GM21576 (cell line): ENCODE results near the gene FAM168B.
"Not testable (repeated sequence)": the region's sequence is repeated elsewhere in the genome, so short reads cannot be mapped to it uniquely, and the experiment has no call there.

Experiments used
- ATAC-seq: cut with Tn5 transposase; IDR thresholded peaks from one replicate; pipeline ENCODE4 v1.9.1; 2021; ENCODE audit warnings: mild to moderate bottlenecking, moderate library complexity; ENCODE audit not compliant: unreplicated experiment

Gene FAM168B

DNA sequence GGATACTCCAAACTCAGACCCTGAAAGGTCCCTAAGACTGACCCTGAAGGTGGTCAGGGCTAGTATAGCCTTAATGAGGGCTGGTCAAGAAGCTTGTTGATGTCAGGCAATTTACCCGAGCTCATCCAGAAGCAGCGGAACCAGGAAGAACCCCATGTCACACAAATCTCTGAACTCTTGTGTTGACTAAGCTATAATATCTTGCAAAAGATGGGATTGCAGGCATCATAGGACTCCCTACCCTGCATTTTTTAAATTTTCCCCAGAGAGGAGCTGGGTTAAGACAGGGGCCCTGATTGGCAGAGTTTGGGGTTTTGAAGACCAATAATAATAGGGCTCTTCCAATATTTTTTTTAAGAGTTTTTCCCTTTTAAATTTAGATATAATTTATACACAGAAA, 9.9 kb upstream of the FAM168B start:
- ATAC-seq, result no peak

DNA sequence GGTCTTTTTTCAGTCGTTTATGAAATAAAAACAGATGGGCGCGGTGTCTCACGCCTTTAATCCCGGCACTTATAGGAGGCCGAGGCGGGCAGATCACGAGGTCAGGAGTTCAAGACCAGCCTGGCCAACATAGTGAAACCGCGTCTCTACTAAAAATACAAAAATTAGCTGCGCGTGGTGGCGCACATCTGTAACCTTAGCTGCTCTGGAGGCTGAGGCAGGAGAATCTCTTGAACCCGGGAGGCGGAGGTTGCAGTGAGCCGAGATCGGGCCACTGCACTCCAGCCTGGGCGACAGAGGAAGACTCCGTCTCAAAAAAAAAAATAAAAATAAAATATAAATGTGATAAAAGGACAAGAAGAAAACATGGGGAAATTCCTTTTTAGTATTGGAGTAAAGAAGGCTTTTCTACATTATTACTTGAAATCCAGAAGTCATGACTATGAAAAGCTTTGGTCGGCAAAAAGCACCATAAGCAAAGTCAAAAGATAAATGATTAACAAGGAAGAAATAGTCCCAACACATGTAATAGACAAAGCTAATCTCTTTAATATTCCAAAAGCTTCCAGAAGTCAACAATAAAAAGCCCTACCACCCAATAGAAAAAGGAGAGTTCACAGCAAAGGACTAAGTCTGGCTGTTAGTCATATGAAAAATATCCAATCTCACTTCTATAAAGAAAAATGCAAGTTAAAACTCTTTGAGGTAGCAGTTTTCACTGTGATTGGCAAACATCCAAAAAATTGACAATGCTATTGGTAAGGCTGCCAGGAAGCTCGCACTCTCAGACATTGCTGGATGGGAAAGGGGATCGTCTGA, 1.4 kb upstream of the FAM168B start:
- no peak for ATAC-seq

DNA sequence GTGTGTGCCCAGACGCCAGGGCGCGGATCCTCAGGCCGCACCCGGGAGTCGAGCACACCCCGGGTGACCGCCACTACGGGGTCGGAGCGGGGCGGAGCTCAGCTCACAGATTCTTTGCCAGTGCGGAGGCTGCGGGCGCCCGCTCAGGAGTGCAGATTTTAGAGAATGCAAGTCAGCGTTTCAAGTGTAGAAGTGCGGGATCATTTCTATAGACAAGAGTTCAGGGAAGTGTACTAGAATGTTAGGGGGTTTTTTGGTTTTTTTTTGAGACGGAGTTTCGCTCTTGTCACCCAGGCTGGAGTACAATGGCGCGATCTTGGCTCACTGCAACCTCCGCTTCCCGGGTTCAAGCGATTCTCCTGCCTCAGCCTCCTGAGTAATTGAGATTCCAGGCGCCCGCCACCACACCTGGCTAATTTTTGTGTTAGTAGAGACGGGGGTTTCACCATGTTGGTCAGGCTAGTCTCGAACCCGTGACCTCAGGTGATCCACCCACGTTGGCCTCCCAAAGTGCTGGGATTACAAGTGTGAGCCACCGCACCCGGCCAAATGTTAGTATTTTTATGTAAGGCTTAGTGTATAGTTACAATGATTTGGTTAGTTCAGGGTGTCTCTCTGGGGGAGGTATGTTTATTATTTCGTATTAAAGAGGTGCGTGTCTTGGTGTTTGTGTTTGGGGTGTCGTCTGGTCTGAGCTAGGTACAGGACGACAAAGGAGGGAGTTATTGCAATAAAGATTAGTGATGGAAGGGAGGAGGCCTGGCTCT, 619 bp upstream of the FAM168B start:
- peak; percentile 65 for ATAC-seq

DNA sequence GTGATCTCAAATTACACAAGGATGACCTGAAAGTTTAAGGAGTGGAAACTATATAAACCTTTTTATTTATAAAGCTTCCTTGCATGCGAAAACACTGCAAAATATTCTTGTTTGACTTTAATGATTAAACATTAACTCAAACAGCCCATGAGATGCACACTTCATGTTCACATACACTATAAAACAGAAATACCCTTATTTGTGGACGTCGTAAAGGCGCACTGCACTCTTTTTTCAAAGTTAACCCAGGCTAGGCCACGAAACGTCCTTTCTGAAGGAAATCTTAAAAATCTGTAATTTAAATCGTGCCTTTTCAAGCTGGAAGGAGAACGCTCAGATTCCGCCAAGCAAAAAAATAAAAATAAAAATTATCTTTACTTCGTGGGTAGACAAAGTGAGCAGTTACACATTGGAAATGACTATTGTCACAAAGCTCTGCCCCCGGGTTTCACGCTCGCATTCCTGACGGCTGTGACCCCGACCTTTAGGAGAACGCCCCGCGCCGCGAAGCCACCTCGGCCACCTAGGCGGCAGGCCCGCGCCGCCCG, 728 bp downstream of the FAM168B start:
- no peak for ATAC-seq

DNA sequence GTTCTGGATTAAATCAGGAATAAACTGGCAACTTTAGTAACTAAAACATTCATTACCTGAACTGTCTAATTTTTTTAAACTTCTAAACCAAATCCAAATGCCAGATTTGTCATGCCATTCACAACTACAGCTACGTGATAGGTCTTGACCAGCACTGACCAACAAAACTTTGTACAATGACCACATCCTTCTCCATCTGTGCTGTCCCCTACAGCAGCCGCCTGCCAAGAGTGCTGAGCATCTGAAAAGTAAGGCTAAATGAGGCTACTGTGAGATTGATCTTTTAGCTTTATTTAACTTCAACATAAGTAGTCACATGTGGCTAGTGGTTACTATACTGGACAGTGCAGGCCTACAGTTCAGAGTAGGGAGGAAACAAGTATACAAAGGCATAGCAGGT, 7.6 kb downstream of the FAM168B start:
- ATAC-seq, result no peak

- no peak for ATAC-seq
Observed at GRCh38 chr2:131081190-131081589, 12.1 kb downstream of the FAM168B start.

DNA sequence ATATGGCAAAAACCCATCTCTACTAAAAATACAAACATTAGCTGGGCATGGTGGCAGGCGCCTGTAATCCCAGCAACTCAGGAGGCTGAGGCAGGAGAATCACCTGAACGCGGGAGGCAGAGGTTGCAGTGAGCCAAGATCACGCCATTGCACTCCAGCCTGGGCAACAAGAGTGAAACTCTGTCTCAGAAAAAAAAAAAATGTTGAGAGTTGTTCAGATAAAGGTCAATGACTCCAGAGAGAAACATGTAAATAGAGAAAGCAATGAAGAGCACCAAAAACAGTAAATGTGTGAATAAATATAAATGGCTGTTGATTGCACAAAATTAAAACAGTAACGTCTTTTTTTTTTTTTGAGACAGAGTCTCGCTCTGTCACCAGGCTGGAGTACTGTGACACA, 13.3 kb downstream of the FAM168B start:
- not testable (repeated sequence) for ATAC-seq

DNA sequence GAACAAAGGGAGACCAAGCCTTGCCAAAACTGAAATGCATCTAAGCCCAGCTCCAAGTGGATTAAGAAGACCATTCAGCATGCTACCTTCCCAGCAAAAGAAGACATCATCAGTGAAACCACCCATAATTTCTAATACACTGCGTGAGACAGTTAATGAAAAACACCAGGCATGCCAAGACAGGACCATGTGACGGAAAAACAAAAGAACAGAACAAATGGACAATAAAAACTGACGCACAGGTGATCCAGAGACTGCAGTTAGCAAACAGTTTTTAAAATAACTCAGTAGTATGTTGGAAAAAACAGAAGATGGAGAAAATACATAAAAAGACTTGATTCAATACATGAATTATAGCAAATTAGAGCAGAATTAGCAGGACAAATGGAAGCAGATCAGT, 15.3 kb downstream of the FAM168B start:
- ATAC-seq, result no peak

GRCh38 chr2:131077182-131077846, 15.9 kb downstream of the FAM168B start:
- ATAC-seq, result no peak

GRCh38 chr2:131076707-131077106, 16.6 kb downstream of the FAM168B start:
- no peak for ATAC-seq

DNA sequence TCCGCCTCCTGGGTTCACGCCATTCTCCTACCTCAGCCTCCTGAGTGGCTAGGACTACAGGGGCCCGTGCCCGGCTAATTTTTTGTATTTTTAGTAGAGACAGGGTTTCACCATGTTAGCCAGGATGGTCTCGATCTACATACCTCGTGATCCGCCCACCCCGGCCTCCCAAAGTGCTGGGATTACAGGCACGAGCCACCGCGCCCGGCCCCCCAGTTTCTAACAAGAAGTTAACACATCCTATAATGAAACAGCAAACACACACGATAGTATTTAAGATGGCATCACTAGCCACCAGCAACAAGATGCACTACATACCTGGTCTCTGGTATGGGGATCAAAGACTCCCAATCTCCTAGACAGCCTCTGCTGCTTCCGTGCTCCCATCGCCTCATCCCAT, 17.7 kb downstream of the FAM168B start:
- ATAC-seq, result not testable (repeated sequence)

DNA sequence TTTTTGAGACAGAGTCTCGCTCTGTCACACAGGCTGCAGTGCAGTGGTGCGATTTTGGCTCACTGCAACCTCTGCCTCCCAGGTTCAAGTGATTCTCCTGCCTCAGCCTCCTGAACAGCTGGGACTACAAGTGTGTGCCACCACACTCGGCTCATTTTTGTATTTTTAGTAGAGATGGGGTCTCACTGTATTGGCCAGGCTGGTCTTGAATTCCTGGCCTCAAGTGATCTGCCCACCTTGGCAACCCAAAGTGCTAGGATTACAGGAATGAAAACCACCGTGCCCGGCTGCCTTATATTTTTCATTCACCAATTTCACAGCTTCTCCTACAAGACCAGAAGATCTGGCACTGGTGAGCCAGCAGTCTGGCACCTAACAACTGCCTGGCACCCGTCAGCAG, 25.1 kb downstream of the FAM168B start:
- ATAC-seq, result not testable (repeated sequence)

DNA sequence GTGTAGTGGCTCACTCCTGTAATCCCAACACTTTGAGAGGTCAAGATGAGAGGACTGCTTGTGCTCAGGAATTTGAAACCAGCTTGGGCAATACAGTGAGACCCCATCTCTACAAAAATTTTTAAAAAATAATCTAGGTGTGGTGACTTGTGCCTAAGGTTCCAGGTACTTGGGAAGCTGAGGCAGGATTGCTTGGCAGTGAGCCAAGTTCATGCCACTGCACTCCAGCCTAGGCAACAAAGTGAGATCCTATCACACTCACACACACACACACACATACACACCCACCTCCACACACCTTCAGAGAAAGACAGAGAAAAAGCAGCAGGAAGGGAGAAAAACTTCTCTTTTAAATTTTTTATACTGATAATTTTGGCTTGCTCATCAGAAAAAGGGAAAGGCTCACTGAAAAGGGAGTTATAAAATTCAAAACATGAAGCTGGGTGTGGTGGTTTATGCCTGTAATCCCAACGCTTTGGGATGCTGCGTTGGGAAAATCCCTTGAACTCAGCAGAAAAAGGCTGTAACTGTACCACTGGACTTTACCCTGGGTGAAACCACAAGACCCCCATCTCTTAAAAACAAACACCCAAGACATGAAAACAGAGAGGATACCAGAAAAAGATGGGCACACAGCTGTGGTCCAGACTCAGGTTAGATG, 25.7 kb downstream of the FAM168B start:
- ATAC-seq, result no peak

GRCh38 chr2:131064589-131065512, 28.4 kb downstream of the FAM168B start:
- ATAC-seq, result no peak

GRCh38 chr2:131063501-131064283, 29.6 kb downstream of the FAM168B start:
- ATAC-seq, result no peak

DNA sequence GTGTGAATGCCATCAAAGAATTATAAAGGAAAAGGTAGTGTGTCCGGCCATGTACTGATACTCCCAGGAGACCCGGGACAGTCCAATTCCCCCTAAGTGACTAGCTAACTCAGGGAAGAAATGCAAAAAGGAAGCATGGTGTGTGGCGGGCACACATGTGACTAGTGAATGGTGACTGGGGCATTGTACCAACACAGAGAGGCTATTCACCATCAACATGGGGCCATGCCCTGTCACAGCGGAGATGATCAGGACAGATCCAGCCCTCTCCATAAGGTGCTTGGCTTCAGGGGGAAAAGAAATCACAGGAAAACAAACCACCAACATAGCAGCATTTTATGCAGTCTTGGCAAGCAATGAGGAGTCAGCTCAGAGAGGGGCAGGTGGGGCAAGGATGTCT, 34.3 kb downstream of the FAM168B start:
- no peak for ATAC-seq

GRCh38 chr2:131058214-131058843, 34.9 kb downstream of the FAM168B start:
- no peak for ATAC-seq

- ATAC-seq, result no peak
Observed at GRCh38 chr2:131056932-131057287, 36.4 kb downstream of the FAM168B start.
